Osteoblast (primary cell): Measurements from ENCODE around the gene EXD3. TPM values are rescaled to one million over a fixed set of nuclear protein-coding genes. Genes with fewer than 3 reads are reported as not detected.

Source experiments
- DNase-seq: peaks from one replicate; pipeline ENCODE4 v3.0.0; 2011; ENCODE audit warnings: low spot score, mixed read lengths; ENCODE audit not compliant: insufficient read length; ENCODE audit errors: missing footprints
- H2AFZ ChIP-seq: 2 replicates; pipeline ENCODE4 v1.6.0; 2011; ENCODE audit warnings: mild to moderate bottlenecking, low read length
- H3K27ac ChIP-seq: 2 replicates; pipeline ENCODE4 v1.5.1; 2011; ENCODE audit warnings: mild to moderate bottlenecking, low read depth, low read length, moderate library complexity
- H3K27me3 ChIP-seq: 2 replicates; pipeline ENCODE4 v1.6.0; 2012; ENCODE audit warnings: mild to moderate bottlenecking, control low read depth, inconsistent platforms, low read length, moderate library complexity; ENCODE audit not compliant: insufficient read depth
- H3K36me3 ChIP-seq: 2 replicates; pipeline ENCODE4 v1.5.1; 2011; ENCODE audit warnings: mild to moderate bottlenecking, low read length, control low read depth, moderate library complexity; ENCODE audit not compliant: insufficient read depth
- H3K4me1 ChIP-seq: 2 replicates; pipeline ENCODE4 v1.5.1; 2011; ENCODE audit warnings: mild to moderate bottlenecking, low read length, control low read depth, moderate library complexity; ENCODE audit not compliant: insufficient read depth
- H3K4me2 ChIP-seq: 2 replicates; pipeline ENCODE4 v1.6.0; 2011; ENCODE audit warnings: mild to moderate bottlenecking, low read length; ENCODE audit not compliant: insufficient read depth
- H3K4me3 ChIP-seq: fragments of 200-600 bp; sonication (generic); 3 replicates; pipeline ENCODE4 v1.5.1; 2012; ENCODE audit warnings: mild to moderate bottlenecking, low read length, inconsistent platforms; ENCODE audit not compliant: insufficient read depth
- H3K79me2 ChIP-seq: 2 replicates; pipeline ENCODE4 v1.6.0; 2012; ENCODE audit warnings: mild to moderate bottlenecking, low read length, control low read depth, inconsistent platforms; ENCODE audit not compliant: insufficient read depth
- H3K9me3 ChIP-seq: 2 replicates; pipeline ENCODE4 v1.5.1; 2011; ENCODE audit warnings: low read depth, low read length, control low read depth
- H4K20me1 ChIP-seq: 2 replicates; pipeline ENCODE4 v1.6.0; 2012; ENCODE audit warnings: mild to moderate bottlenecking, low read length, control low read depth; ENCODE audit not compliant: insufficient read depth
- total RNA-seq: library from RNA; depleted of rRNA; stranded (reverse); fragments of >200 nt; gene quantifications from 2 replicates; pipeline ENCODE4 v1.2.3, GENCODE V29; 2012
- TF ChIP-seq, protein P1 (sequence below): IDR thresholded peaks from 2 replicates; pipeline ENCODE4 v1.5.1; 2011; ENCODE audit warnings: mild to moderate bottlenecking, low read depth, low read length, moderate library complexity; ENCODE audit errors: extremely low read depth

The EXD3 gene
- total RNA-seq, 1 donor = 7.6 TPM

DNA sequence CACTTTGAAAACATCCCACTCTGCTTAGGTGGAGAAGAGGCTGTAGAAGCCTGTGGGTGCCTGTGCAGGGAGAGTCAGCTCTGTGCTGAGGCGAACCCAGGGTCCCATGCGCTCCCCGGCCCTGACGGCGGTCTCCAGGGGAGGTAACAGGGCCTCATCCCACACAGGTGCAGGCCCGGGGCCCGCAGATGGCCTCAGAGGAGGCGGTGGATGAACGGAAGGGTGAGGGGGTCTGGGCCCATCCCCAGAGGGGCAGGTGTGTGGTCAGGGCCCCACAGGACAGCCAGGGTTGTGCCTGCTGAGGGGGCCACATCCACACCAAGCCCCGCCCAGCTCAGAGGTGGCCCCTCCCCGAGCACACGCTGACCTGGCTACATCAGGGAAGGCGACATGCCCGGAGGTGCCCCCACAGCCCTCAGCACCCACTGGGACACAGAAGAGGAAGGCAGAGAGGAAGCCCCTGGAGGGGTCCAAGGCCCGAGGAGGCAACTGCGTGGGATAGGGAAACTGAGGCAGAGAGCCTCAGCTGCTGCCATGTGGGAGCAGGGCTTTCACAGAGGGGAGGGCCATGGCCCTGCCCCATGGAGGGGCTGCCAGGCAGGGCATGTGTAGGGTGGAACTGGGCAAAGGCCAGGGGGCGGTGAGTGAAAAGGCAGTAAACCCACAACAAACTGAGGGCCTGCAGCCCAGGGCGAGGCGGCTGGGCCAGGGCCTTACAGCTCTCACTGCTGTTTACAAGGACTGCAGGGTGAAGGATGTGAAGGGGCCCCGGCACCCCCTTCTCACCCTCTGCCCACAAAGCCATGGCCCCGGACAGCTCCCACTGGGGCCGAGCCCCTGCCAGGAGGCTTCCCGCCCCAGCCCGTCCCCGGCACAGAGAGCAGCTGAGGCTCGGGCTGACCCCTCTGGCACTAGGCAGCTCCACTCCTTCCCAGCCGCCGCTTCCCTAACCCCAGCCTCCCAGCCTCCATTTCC lies 29.5 kb downstream of the EXD3 start:
- Histone ChIP-seq H3K27ac (no peak overlapping the region), H3K4me2 (no peak overlapping the region), H3K36me3 (no peaks in the 10 kb centered on the region), H3K27me3 (no peaks in the 10 kb centered on the region), H4K20me1 (peaks cover 9% of the 10 kb centered on the region), H2AFZ (no peak overlapping the region), H3K4me3 (no peak overlapping the region), H3K4me1 (peaks cover 2% of the 10 kb centered on the region), H3K9me3 (no peaks in the 10 kb centered on the region), H3K79me2 (no peaks in the 10 kb centered on the region)
- no peak for DNase-seq
- TF ChIP-seq, protein P1, sequence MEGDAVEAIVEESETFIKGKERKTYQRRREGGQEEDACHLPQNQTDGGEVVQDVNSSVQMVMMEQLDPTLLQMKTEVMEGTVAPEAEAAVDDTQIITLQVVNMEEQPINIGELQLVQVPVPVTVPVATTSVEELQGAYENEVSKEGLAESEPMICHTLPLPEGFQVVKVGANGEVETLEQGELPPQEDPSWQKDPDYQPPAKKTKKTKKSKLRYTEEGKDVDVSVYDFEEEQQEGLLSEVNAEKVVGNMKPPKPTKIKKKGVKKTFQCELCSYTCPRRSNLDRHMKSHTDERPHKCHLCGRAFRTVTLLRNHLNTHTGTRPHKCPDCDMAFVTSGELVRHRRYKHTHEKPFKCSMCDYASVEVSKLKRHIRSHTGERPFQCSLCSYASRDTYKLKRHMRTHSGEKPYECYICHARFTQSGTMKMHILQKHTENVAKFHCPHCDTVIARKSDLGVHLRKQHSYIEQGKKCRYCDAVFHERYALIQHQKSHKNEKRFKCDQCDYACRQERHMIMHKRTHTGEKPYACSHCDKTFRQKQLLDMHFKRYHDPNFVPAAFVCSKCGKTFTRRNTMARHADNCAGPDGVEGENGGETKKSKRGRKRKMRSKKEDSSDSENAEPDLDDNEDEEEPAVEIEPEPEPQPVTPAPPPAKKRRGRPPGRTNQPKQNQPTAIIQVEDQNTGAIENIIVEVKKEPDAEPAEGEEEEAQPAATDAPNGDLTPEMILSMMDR = no peak

DNA sequence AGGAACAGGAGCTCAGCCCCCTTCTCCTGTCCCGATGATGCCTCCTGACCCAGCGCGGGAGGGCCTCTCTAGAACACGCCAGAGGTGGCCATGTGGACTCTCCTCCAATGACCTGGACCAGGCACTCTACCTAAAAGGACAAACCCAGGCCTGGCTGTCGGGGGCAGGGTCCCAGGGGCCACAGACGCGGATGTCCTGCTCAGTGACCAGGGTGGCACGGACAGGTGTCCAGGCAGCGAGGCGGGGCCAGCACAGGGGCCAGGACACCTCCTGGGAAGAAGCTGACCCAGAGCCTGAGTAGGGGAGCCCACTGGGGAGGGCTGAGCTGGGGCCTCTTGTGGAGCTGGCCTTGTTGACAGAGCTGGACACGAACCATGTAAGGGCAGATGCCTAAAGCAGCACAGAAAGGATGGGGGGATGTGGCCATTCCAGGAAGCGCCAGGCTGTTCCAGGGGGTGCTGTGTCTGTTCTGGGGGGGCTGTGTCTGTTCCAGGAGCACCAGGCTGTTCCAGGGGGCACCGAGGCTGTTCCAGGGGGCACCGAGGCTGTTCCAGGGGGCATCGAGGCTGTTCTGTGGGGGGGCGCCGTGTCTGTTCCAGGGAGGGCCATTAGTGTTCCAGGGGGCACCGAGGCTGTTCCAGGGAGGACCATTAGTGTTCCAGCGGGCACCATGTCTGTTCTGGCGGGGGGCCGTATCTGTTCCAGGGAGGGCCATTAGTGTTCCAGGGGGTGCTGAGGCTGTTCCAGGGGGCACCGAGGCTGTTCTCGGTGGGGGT lies 30.5 kb downstream of the EXD3 start:
- no peaks in the 10 kb centered on the region for H3K9me3 ChIP-seq
- TF ChIP-seq, protein P1 = no peak

GRCh38 chr9:137391411-137391754 lies 31.6 kb downstream of the EXD3 start:
- Histone ChIP-seq H3K4me3 (no peak overlapping the region), H3K4me2 (no peak overlapping the region), H3K4me1 (peaks cover under 1% of the 10 kb centered on the region), H3K27me3 (no peaks in the 10 kb centered on the region), H2AFZ (no peak overlapping the region), H4K20me1 (peaks cover 2% of the 10 kb centered on the region), H3K27ac (no peak overlapping the region), H3K9me3 (no peaks in the 10 kb centered on the region), H3K36me3 (no peaks in the 10 kb centered on the region), H3K79me2 (no peaks in the 10 kb centered on the region)
- no peak for DNase-seq
- TF ChIP-seq, protein P1 = no peak

More for the DNA sequence above, 30.5 kb downstream of the EXD3 start:
- Histone ChIP-seq H3K4me2 (no peak overlapping the region), H3K79me2 (no peaks in the 10 kb centered on the region), H3K4me3 (no peak overlapping the region), H3K4me1 (peaks cover 2% of the 10 kb centered on the region), H2AFZ (no peak overlapping the region), H4K20me1 (peaks cover 7% of the 10 kb centered on the region), H3K27me3 (no peaks in the 10 kb centered on the region), H3K36me3 (no peaks in the 10 kb centered on the region), H3K27ac (no peak overlapping the region)
- DNase-seq = no peak
